Spleen (tissue), 11 donors: Measurements from ENCODE around the gene UTS2B. TPM values are rescaled to one million over a fixed set of nuclear protein-coding genes. Genes with fewer than 3 reads are reported as not detected.

Source experiments
- DNase-seq: peaks from one replicate; pipeline ENCODE4 v3.0.0-alpha.2; 2020
- H3K27ac ChIP-seq, 8 donors: fragments of 200-600 bp; sonication (generic) in 7 of 8; 1 replicate in 4 of 8; 2 replicates in 4 of 8; pipeline versions ENCODE4 v1.5.0 to v1.8.0; 2016 to 2021; ENCODE audit warnings: inconsistent platforms in 4 of 8, mild to moderate bottlenecking in 4 of 8, moderate library complexity in 1 of 8
- H3K27me3 ChIP-seq, 7 donors: fragments of 200-600 bp; sonication (generic) in 6 of 7; replicated peaks in 1 of 7; 1 replicate in 4 of 7; 2 replicates in 3 of 7; pipeline versions ENCODE4 v1.5.0 to v1.8.0; 2016 to 2021; ENCODE audit warnings: inconsistent platforms in 3 of 7, mild to moderate bottlenecking in 1 of 7
- H3K36me3 ChIP-seq, 6 donors: fragments of 200-600 bp; sonication (generic) in 5 of 6; 1 replicate in 4 of 6; 2 replicates in 2 of 6; pipeline versions ENCODE4 v1.5.0 to v1.8.0; 2016 to 2021; ENCODE audit warnings: inconsistent platforms in 2 of 6
- H3K4me1 ChIP-seq, 6 donors: fragments of 200-600 bp; sonication (generic) in 5 of 6; 1 replicate in 3 of 6; 2 replicates in 3 of 6; pipeline versions ENCODE4 v1.5.0 to v1.8.0; 2016 to 2021; ENCODE audit warnings: inconsistent platforms in 3 of 6
- H3K4me3 ChIP-seq, 8 donors: fragments of 200-600 bp; sonication (generic) in 7 of 8; 1 replicate in 4 of 8; 2 replicates in 4 of 8; pipeline versions ENCODE4 v1.5.0 to v1.8.0; 2016 to 2021; ENCODE audit warnings: inconsistent platforms in 4 of 8, mild to moderate bottlenecking in 4 of 8, moderate library complexity in 2 of 8
- H3K9me3 ChIP-seq, 8 donors: fragments of 200-600 bp; sonication (generic) in 7 of 8; 1 replicate in 4 of 8; 2 replicates in 4 of 8; pipeline versions ENCODE4 v1.5.0 to v1.8.0; 2016 to 2021; ENCODE audit warnings: inconsistent platforms in 4 of 8
- POLR2A ChIP-seq, 3 donors: fragments of 450-650 bp; IDR thresholded peaks; one replicate each; pipeline ENCODE4 v1.5.1; 2017; ENCODE audit warnings: antibody characterized with exemption in 3 of 3, mild to moderate bottlenecking in 1 of 3
- POLR2AphosphoS5 ChIP-seq, 3 donors: sonication (generic); formaldehyde crosslinking; IDR thresholded peaks; one replicate each; pipeline ENCODE4 v1.5.1; 2017; ENCODE audit warnings: antibody characterized with exemption in 3 of 3
- WGBS, 5 donors: extraction: QIAGEN DNeasy Blood & Tissue Kit in 3 of 5; methylation state at CpG; one replicate each; pipeline versions ENCODE4 v1.1.5 to v1.1.7; 2013 to 2018; 5-methylcytosine and 5-hydroxymethylcytosine counted together
- intact Hi-C: fragments of 100-400 bp; cut with DNase I; formaldehyde crosslinking; loops from one replicate; pipeline ENCODE4 v1.15.0; 2023; ENCODE audit warnings: low total_unique reads
- polyA plus RNA-seq, 3 donors: library from polyadenylated mRNA; stranded (reverse); fragments of 200-250 nt; gene quantifications; one replicate each; pipeline ENCODE4 v1.2.1, GENCODE V29; 2013
- total RNA-seq, 7 donors: library from RNA; depleted of rRNA in 3 of 7; stranded (reverse); fragments of >200 nt in 3 of 7; fragmentation: NEBNext Ultra II Directional in 4 of 7; extraction: Animal tissue kit (Norgen Biotek cat#: 25700) in 4 of 7; gene quantifications; one replicate each; pipeline versions ENCODE4 v1.1.0 to v1.2.1, GENCODE V29; 2016 to 2021
- TF ChIP-seq, protein P1 (sequence below), 11 experiments: fragments of 200-600 bp in 7 of 11; fragments of 450-650 bp in 4 of 11; sonication (generic) in 4 of 11; IDR thresholded peaks in 8 of 11; conservative IDR thresholded peaks in 3 of 11; 1 replicate in 7 of 11; 2 replicates in 4 of 11; pipeline versions ENCODE4 v1.4.0 to v1.8.0; 2016 to 2021; ENCODE audit warnings: antibody characterized with exemption in 11 of 11, inconsistent platforms in 4 of 11, mild to moderate bottlenecking in 1 of 11
- donor health status: healthy with polysubstance abuse.
- donor health status: DM: no; HTN: no; CAD: no; lungs with moderate emphysema.
- donor health status: DM: no; HTN: no; CAD: no.
- donor health status: Bipolar disorder and iron deficiency.
- donor health status: healthy.
- donor health status: DM: no; HTN: no; CAD: no.
- donor health status: DM: yes; HTN: yes; CAD: no.

Gene UTS2B
- total and polyA plus RNA-seq, 10 donors = 0.20 to 3.2 (median 0.54) TPM; not detected in 1

DNA sequence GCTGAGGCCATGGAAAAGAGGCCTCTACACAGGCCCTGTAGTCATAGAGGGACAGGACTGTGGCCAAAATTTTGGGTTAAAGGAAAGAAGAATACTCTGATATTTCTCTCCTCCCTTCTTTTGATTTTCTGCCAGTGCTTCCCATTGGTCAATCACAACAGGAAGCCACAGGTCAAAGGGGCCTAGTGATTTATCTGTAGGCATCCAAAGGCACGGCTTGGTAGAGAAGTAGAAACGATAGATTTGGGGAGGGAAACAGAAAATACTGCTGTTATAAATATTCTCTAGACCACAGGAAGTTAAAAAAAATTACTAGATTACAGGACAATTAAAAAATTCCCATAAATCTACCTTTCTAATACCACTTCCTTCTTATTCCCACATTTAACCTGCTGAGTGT, 2.8 kb downstream of the UTS2B start:
- Histone ChIP-seq H3K36me3 (no peaks in the 10 kb centered on the region), H3K9me3 (no peaks in the 10 kb centered on the region), H3K27ac (peak overlapping the region; percentile 45 to 98 (median 96)), H3K4me1 (peaks cover 8 to 42% (median 32%) of the 10 kb centered on the region in 6 donors), H3K4me3 (no peak overlapping the region), H3K27me3 (peaks cover 0 to 10% (median 0%) of the 10 kb centered on the region in 7 donors)
- WGBS, 5 donors = 11 to 44% (median 19%) methylated on average over 2 of the region's 2 CpGs
- intact Hi-C loops = loop anchor here (10.0 kb wide), 1 partner anchor 67 kb away; no protein-coding TSS in a partner anchor
- no peak for DNase-seq
- TF ChIP-seq POLR2AphosphoS5 (IDR thresholded peaks at IDR 0.05) (no peak), POLR2A (IDR thresholded peaks at IDR 0.05) (no peak)
- TF ChIP-seq, protein P1, sequence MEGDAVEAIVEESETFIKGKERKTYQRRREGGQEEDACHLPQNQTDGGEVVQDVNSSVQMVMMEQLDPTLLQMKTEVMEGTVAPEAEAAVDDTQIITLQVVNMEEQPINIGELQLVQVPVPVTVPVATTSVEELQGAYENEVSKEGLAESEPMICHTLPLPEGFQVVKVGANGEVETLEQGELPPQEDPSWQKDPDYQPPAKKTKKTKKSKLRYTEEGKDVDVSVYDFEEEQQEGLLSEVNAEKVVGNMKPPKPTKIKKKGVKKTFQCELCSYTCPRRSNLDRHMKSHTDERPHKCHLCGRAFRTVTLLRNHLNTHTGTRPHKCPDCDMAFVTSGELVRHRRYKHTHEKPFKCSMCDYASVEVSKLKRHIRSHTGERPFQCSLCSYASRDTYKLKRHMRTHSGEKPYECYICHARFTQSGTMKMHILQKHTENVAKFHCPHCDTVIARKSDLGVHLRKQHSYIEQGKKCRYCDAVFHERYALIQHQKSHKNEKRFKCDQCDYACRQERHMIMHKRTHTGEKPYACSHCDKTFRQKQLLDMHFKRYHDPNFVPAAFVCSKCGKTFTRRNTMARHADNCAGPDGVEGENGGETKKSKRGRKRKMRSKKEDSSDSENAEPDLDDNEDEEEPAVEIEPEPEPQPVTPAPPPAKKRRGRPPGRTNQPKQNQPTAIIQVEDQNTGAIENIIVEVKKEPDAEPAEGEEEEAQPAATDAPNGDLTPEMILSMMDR (IDR thresholded peaks at IDR 0.05 in 8 of 11, conservative IDR thresholded peaks at IDR 0.05 in 3 of 11) = no peak

DNA sequence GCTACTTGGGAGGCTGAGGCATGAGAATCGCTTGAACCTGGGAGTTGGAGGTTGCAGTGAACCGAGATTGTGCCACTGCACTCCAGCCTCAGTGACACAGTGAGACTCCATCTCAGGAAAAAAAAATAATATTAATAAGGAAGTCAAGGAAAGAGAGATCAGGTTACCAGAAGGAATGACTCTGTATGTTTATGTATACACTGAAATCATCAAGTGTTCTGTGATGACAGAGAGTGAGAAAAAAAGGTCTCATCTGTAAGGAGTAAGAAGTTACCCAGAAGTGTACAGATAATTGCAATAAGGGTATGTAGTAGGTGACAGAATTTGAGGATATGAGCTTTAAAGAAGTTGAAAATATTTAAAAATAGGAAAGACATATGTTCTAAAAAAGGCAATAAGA, 5.4 kb downstream of the UTS2B start:
- H3K9me3 ChIP-seq = no peaks in the 10 kb centered on the region
- no peak for DNase-seq
- no peak overlapping the region for H3K4me3 ChIP-seq
- WGBS, 5 donors = 87 to 96% (median 95%) methylated on average over 2 of the region's 2 CpGs
- no peaks in the 10 kb centered on the region for H3K36me3 ChIP-seq
- intact Hi-C loops = loop anchor here (10.0 kb wide), 1 partner anchor 70 kb away; no protein-coding TSS in a partner anchor
- peaks cover 4 to 19% (median 10%) of the 10 kb centered on the region in 6 donors for H3K4me1 ChIP-seq
- TF ChIP-seq POLR2A (IDR thresholded peaks at IDR 0.05) = no peak
- TF ChIP-seq POLR2AphosphoS5 (IDR thresholded peaks at IDR 0.05) = no peak
- TF ChIP-seq, protein P1 (IDR thresholded peaks at IDR 0.05 in 8 of 11, conservative IDR thresholded peaks at IDR 0.05 in 3 of 11) = no peak
- no peak overlapping the region for H3K27ac ChIP-seq
- peaks cover 0 to 10% (median 0%) of the 10 kb centered on the region in 7 donors for H3K27me3 ChIP-seq

DNA sequence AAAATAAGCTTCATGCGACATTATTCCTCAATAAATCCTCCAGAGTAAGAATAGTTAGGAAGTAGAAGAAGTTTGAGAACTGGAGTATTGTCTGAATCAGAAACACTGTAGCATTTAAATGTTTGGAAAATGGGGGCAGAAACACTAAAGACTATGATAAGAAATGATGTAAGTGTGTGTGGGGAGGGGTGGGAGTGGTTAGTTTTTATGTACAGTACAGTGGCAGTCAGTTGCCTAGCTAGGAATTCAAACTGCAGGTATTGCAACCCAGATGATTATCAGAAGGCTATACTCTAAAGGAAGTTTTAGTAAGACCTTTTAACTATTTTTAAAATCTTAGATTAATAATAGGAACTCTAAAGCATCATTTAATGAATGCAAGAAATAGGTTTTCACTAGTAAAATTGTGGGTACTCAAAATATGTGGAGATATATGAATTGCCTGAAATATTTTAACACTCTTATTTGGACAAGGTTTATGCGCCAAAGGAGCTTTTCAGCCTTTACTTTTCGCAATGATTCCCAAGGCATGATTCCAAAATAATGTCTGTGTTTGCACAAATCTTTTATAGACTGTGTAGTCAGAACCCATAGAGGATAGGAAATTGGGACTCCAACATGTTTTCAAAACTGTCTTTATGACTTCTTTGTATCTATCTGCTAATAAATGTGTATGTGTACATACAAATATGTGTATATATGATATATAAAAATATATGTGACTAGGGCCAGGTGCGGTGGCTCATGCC, 9.1 kb downstream of the UTS2B start:
- Histone ChIP-seq H3K4me3 (no peak overlapping the region), H3K36me3 (no peaks in the 10 kb centered on the region), H3K27me3 (no peaks in the 10 kb centered on the region), H3K27ac (no peak overlapping the region), H3K9me3 (peaks cover 0 to 7% (median 0%) of the 10 kb centered on the region in 8 donors), H3K4me1 (no peaks in the 10 kb centered on the region)
- 92 to 99% (median 95%) methylated on average over 4 of the region's 4 CpGs for WGBS, 5 donors
- no peak for DNase-seq
- intact Hi-C loops = loop anchor here (10.0 kb wide), 1 partner anchor 74 kb away; no protein-coding TSS in a partner anchor
- TF ChIP-seq POLR2AphosphoS5 (IDR thresholded peaks at IDR 0.05) (no peak), POLR2A (IDR thresholded peaks at IDR 0.05) (no peak)
- TF ChIP-seq, protein P1 (IDR thresholded peaks at IDR 0.05 in 8 of 11, conservative IDR thresholded peaks at IDR 0.05 in 3 of 11) = no peak

DNA sequence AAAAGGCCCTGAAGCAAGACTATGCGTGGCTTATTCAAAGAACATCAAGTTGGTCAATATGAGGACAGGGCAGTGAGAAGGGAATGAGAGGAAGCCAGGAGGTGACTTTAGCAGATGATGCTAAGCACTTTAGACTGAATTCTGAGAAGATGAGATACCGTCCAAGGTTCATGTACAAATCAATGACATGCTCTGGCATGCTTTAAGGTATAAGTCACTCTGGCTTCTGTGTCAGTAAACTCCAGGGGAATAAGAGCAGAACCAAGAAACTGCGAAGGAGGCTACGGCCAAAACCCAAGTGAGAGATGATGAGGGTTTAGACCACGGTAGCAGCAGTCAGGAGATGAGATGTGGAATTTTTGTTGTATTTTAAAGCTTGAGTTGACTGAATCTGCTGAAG, 10.0 kb downstream of the UTS2B start:
- H3K27ac ChIP-seq = no peak overlapping the region
- intact Hi-C loops = loop anchor here (10.0 kb wide), 1 partner anchor 74 kb away; no protein-coding TSS in a partner anchor
- 89 to 94% (median 91%) methylated on average over 5 of the region's 5 CpGs for WGBS, 5 donors
- no peaks in the 10 kb centered on the region for H3K27me3 ChIP-seq
- no peaks in the 10 kb centered on the region for H3K4me1 ChIP-seq
- no peak for DNase-seq
- H3K9me3 ChIP-seq = peaks cover 0 to 7% (median 0%) of the 10 kb centered on the region in 8 donors
- no peaks in the 10 kb centered on the region for H3K36me3 ChIP-seq
- no peak for TF ChIP-seq POLR2AphosphoS5 (IDR thresholded peaks at IDR 0.05)
- no peak for TF ChIP-seq POLR2A (IDR thresholded peaks at IDR 0.05)
- TF ChIP-seq, protein P1 (IDR thresholded peaks at IDR 0.05 in 8 of 11, conservative IDR thresholded peaks at IDR 0.05 in 3 of 11) = no peak
- no peak overlapping the region for H3K4me3 ChIP-seq
